AG20443 (cell line): ENCODE data around the gene RBM4.
"Not testable (repeated sequence)": the region's sequence is repeated elsewhere in the genome, so short reads cannot be mapped to it uniquely, and the experiment has no call there.

Experiments used
- DNase-seq: peaks from one replicate; pipeline ENCODE4 v3.0.0; 2012; ENCODE audit warnings: low spot score, mixed read lengths

Gene RBM4, protein sequence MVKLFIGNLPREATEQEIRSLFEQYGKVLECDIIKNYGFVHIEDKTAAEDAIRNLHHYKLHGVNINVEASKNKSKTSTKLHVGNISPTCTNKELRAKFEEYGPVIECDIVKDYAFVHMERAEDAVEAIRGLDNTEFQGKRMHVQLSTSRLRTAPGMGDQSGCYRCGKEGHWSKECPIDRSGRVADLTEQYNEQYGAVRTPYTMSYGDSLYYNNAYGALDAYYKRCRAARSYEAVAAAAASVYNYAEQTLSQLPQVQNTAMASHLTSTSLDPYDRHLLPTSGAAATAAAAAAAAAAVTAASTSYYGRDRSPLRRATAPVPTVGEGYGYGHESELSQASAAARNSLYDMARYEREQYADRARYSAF

GRCh38 chr11:66638177-66639065 lies at the start of gene RBM4:
RBM4 (plus strand) TSS chr11:66638703; CDS start chr11:66639712, 1,009 bp downstream.
- peak; percentile 99 for DNase-seq

DNA sequence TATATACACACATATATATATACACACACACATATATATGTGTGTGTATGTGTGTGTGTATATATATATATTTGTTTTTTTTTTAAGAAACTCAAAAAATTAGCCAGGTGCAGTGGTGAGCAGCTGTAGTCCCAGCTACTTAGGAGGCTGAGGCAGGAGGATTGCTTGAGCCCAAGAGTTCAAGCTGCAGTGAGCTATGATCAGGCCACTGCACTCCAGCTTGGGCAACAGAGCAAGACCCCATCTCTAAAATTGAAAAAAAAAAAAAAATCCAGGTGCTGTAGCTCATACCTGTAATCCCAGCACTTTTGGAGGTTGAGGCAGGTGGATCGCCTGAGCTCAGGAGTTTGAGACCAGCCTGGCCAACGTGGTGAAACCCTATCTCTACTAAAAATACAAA lies 49.2 kb upstream of the RBM4 start:
- DNase-seq = not testable (repeated sequence)

GRCh38 chr11:66589996-66590675 lies 48.4 kb upstream of the RBM4 start:
- DNase-seq = no peak

DNA sequence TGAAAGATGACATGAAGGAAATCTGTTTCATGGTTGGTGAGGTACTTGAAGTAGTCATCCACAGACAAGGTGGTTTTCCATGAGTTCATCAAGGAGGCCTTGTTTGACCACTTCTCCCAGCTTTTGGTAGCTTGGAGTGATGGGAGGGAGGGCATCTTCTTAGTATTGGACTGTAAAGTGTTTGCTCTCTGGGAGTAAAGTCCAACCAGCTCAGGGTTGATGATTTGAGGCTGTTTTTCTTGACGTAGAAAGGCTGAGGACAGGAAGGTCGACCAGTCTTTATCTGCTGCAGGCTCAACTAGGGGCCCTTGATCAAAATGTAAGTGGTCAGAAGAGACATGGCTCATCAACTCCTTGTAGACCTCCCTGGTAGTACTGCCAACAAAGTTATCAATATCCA lies 47.3 kb upstream of the RBM4 start:
- DNase-seq = no peak

GRCh38 chr11:66592457-66593302 lies 45.8 kb upstream of the RBM4 start, which contains the start of the genes CCDC87 and CCS:
CCDC87 (minus strand) TSS chr11:66593063; CDS start chr11:66593015, 48 bp downstream.
CCS (plus strand) TSS chr11:66593185; CDS start chr11:66593262, 77 bp downstream.
- DNase-seq = peak; percentile 100

- DNase-seq = no peak
Measured at GRCh38 chr11:66593303-66593635, 45.2 kb upstream of the RBM4 start.

GRCh38 chr11:66593650-66594049 lies 44.9 kb upstream of the RBM4 start:
- no peak for DNase-seq

DNA sequence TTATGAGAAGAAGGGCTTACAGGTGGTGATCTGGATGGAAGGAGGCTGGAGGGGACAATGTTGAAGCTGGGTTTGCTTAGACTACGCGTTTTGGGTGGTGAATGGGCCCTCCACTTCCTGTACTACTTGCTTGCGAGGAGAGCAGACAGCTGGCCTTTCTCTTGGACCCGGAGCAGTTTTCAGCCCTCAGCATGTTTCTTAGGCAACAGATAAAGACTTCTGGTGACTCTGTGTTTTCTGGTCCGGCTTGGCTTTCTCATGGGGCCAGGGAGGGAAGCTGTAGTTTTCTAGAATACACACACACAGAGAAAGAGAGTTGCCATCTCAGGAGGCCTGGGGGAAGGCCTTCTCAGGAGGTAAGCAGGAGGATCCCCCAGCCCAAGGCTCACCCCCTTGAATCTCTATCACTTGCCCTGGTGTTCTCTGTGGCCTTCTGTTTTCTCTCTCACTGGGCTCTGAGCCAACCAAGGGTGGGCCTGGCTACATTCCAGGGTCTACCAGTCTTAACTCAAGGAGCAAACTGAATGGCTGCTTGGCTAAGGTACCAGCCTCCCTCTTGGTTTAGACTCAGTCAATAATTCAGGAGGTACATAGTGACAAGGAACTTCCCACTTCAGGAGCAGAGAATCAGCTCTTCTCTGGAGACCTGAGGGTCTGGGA lies 43.1 kb upstream of the RBM4 start:
- DNase-seq = no peak

GRCh38 chr11:66598993-66599392 lies 39.5 kb upstream of the RBM4 start:
- no peak for DNase-seq

DNA sequence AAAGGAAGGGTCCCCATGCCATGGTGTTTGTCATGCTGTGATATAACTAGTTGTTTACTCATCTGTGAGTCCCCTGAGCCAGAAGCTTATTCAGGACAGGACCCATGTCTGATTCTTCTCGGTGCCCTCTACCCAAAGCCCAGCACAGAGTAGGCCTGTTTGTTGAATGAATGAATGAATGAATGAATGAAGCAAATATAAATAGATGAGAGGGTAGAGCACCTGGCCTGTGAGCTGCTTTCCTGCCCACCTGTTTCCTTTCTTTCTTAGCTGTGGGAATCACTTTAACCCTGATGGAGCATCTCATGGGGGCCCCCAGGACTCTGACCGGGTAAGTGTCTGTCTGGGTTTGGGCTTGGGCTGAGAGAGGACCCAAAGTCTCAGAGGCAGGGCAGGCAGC lies 38.3 kb upstream of the RBM4 start:
- DNase-seq = no peak

DNA sequence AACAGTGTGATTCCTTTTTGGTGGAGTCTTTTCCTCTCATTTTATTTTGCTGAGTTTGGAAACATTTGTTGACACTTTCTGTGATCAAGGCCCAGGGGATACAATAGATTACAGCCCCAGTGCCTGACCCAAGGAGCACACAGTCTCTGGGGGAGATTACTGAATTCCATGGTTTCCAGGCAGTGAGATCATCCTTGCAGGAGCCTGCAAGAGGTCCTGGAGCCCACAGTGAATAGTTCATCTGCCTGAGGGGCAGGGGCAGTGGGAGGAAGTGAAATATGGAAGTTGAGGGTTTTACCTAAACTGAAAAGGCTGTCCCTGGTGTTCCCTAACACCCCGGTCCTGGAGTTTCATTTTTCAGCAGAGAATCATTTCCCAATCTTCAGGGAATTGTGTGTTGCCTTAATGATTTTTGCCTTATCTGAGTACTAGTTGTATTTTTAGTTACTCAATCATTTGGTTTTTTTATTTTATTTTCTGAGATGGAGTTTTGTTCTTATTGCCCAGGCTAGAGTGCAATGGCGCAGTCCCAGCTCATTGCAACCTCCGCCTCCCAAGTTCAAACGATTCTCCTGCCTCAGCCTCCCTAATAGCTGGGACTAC lies 37.8 kb upstream of the RBM4 start:
- no peak for DNase-seq

- no peak for DNase-seq
Measured at GRCh38 chr11:66603072-66603471, 35.4 kb upstream of the RBM4 start.

DNA sequence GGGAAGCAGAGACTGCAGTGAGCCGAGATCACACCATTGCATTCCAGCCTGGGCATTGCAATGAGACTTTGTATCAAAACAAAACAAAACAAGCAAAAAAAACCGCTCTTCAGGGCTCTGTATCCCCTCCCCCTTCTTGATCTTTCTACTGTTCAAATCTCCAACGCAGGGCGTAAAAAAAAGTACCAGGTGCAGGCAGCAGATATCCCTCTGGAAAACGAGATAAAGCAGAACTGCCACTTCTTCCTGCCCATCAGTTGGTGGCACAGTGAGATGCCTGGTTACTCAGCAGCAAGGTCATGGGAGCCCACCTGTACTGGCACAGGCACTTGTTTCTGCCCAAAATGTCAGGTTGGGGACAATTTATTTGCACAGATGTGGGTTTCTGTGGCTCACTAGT lies 34.3 kb upstream of the RBM4 start:
- no peak for DNase-seq

DNA sequence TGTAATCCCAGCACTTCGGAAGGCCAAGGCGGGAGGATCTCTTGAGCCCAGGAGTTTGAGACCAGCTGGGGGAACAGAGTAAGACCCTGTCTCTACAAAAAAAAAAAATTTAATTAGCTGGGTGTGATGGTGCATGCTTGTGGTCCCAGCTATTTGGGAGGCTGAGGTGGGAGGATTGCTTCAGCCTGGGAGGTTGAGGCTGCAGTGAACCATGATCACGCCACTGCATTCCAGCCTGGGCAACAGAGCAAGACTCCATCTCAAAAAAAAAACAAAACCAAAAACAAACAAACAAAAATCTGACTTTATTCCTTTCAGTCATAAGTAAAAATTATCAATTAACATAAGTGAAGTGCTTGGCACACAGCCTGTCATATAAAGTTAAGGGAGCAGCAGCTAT lies 31.9 kb upstream of the RBM4 start:
- not testable (repeated sequence) for DNase-seq

DNA sequence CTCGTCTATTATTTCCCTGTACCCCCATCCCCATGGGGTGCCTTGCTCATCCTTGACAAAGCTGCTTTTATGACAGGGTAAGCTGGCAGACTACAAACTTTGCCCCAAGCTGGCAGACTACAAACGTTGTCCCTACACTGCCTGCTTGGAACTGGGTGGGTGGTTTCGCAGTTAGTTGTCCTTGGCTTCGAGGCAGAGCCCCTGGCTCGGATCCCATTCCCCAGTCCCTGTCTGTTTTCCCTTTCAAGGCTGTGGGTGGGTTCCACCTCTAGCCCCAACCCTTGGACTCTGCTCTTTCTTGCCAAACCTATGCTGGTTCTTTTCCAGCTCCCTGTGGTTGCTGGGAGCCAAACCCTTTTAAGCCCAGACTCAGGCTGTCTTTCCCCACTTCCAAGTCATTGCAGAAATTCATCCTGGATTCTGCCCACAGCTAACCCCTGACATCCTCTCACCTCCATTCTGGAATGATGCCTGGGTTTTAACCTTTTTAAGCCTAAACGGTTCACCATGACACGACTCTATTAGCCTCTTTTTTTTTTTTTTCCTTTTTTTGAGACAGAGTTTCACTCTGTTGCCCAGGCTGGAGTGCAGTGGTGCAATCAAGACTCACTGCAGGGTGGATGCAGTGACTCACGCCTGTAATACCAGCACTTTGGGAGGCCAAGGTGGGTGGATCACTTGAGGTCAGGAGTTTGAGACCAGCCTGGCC lies 31.2 kb upstream of the RBM4 start:
- DNase-seq = peak; percentile 86

- DNase-seq = no peak
Measured at GRCh38 chr11:66609721-66610617, 28.5 kb upstream of the RBM4 start.

DNA sequence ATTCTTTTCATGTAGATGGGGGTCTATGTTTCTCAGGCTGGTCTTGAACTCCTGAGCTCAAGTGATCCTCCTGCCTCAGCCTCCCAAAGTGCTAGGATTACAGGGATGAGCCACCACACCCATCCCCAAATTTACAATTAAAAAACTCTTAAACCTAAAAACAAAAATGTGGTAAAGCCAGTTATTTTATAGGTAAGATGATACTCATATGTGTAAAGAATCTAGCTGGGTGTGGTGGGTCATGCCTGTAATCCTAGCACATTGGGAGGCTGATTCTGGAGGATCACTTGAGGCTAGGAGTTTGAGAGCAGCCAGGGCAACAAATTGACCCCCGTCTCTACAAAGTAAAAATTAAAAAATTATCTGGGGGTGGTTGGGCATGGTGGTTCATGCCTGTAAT lies 26.0 kb upstream of the RBM4 start:
- DNase-seq = no peak

DNA sequence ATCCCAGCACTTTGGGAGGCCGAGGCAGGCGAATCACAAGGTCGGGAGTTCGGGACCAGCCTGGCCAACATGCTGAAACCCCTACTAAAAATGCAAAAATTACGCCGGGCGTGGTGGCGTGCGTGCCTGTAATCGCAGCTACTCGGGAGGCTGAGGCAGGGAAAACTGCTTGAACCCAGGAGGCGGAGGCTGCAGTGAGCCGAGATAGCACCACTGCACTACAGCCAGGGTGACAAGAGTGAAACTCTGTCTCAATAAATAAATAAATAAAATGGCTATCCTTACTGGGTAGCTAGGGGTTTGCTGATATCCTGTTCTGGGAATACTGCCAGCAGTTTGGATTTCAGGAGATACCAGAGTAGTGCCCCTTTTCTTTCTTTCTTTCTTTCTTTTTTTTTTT lies 24.4 kb upstream of the RBM4 start:
- no peak for DNase-seq
